Endothelial cell of umbilical vein (primary cell): ENCODE results near the gene PRKAR2B. TPM values are rescaled to one million over a fixed set of nuclear protein-coding genes. Genes with fewer than 3 reads are reported as not detected.
A peak's percentile ranks its signal among the peaks of the same experiment; 100 is the strongest.

ENCODE experiments used
- BruUV-seq: library from RNA; stranded (reverse); fragments of 400-500 nt; replicated peaks from 2 replicates; lab custom pipeline; 2021; lab: Mats Ljungman, UMichigan
- CTCF ChIA-PET: fragments of 300-600, 350-600 bp; sonication (Branson Sonifier 250); formaldehyde crosslinking; loops from one replicate; lab custom pipeline; 2021; ENCODE audit warnings: antibody characterized with exemption, inconsistent platforms; lab: Charles Lee
- POLR2A ChIA-PET: fragments of 300-600, 350-600 bp; sonication (Branson Sonifier 250); formaldehyde crosslinking; loops from one replicate; lab custom pipeline; 2021; ENCODE audit warnings: antibody characterized with exemption, inconsistent platforms; lab: Charles Lee
- DNase-seq: peaks from one replicate; pipeline ENCODE4 v3.0.0-alpha.2; 2011; ENCODE audit warnings: low read depth, low spot score
- FAIRE-seq: peaks from 2 replicates; lab custom pipeline; 2011; peaks lifted over from hg19 to GRCh38; lab: Jason Lieb, UNC
- H2AFZ ChIP-seq: 2 replicates; pipeline ENCODE4 v1.6.0; 2012; ENCODE audit warnings: low read depth, low read length, control low read depth, inconsistent platforms
- H3K27ac ChIP-seq: 2 replicates; pipeline ENCODE4 v1.5.1; 2011; ENCODE audit warnings: low read depth, mild to moderate bottlenecking, control low read depth, low read length, moderate library complexity; ENCODE audit not compliant: insufficient read depth
- H3K27me3 ChIP-seq, 2 experiments: 2 replicates each; pipeline versions ENCODE4 v1.6.0 to v1.6.1; 2011; ENCODE audit warnings: low read length in 2 of 2, mixed read lengths in 1 of 2; ENCODE audit not compliant: control insufficient read depth in 2 of 2, insufficient read depth in 2 of 2
- H3K36me3 ChIP-seq, 2 experiments: 2 replicates in 1 of 2; 3 replicates in 1 of 2; pipeline ENCODE4 v1.5.1; 2011; ENCODE audit warnings: low read length in 2 of 2, mild to moderate bottlenecking in 1 of 2, moderate library complexity in 1 of 2; ENCODE audit not compliant: control insufficient read depth in 2 of 2, insufficient read depth in 2 of 2; ENCODE audit errors: extremely low read depth in 1 of 2
- H3K4me1 ChIP-seq: 3 replicates; pipeline ENCODE4 v1.5.1; 2011; ENCODE audit warnings: mild to moderate bottlenecking, low read length; ENCODE audit not compliant: control insufficient read depth, insufficient read depth; ENCODE audit errors: extremely low read depth
- H3K4me2 ChIP-seq: 2 replicates; pipeline ENCODE4 v1.6.1; 2011; ENCODE audit warnings: low read length, control low read depth, mixed read lengths; ENCODE audit not compliant: insufficient read depth
- H3K4me3 ChIP-seq, 3 experiments: fragments of 200-600 bp in 1 of 3; sonication (generic), shearing (Covaris generic) in 1 of 3; replicated peaks in 1 of 3; 2 replicates each; pipeline ENCODE4 v1.5.1; 2011 to 2016; ENCODE audit warnings: control low read depth in 3 of 3, low read length in 3 of 3, mild to moderate bottlenecking in 2 of 3, inconsistent platforms in 1 of 3, low read depth in 1 of 3, moderate library complexity in 1 of 3; ENCODE audit not compliant: insufficient read depth in 1 of 3
- H3K79me2 ChIP-seq: 2 replicates; pipeline ENCODE4 v1.6.0; 2012; ENCODE audit warnings: low read length, inconsistent platforms; ENCODE audit not compliant: control insufficient read depth, insufficient read depth
- H3K9ac ChIP-seq: replicated peaks from 2 replicates; pipeline ENCODE3; 2011; ENCODE audit warnings: low read length, control low read depth; ENCODE audit not compliant: insufficient read depth; ENCODE audit errors: extremely low read depth
- H3K9me1 ChIP-seq: replicated peaks from 3 replicates; pipeline ENCODE4 v1.6.0; 2011; ENCODE audit warnings: mild to moderate bottlenecking, low read length; ENCODE audit not compliant: control insufficient read depth, insufficient read depth; ENCODE audit errors: extremely low read depth
- H3K9me3 ChIP-seq: replicated peaks from 2 replicates; pipeline ENCODE4 v1.5.1; 2012; ENCODE audit warnings: low read length, inconsistent platforms; ENCODE audit not compliant: control insufficient read depth, insufficient read depth
- H4K20me1 ChIP-seq: replicated peaks from 2 replicates; pipeline ENCODE3; 2011; ENCODE audit warnings: mild to moderate bottlenecking, low read length; ENCODE audit not compliant: control insufficient read depth, insufficient read depth; ENCODE audit errors: extremely low read depth
- EZH2 ChIP-seq: IDR thresholded peaks from 2 replicates; pipeline ENCODE4 v1.6.1; 2012; ENCODE audit warnings: borderline replicate concordance, low read depth, mild to moderate bottlenecking, moderate library complexity, low read length, inconsistent platforms; ENCODE audit not compliant: severe bottlenecking
- FOS ChIP-seq: IDR thresholded peaks from 2 replicates; pipeline ENCODE4 v1.6.1; 2011; ENCODE audit warnings: mild to moderate bottlenecking, low read length, moderate library complexity, borderline replicate concordance; ENCODE audit not compliant: insufficient read depth
- GATA2 ChIP-seq: IDR thresholded peaks from 2 replicates; pipeline ENCODE4 v1.7.0; 2011; ENCODE audit warnings: low read depth, mild to moderate bottlenecking, moderate library complexity, mixed read lengths, low read length; ENCODE audit not compliant: insufficient read length, insufficient read depth
- JUN ChIP-seq: IDR thresholded peaks from 2 replicates; pipeline ENCODE4 v1.6.1; 2011; ENCODE audit warnings: borderline replicate concordance, low read depth; ENCODE audit not compliant: insufficient read length, insufficient read depth
- MYC ChIP-seq: IDR thresholded peaks from one replicate; pipeline ENCODE4 v1.6.1; 2011; ENCODE audit warnings: mild to moderate bottlenecking, low read depth, low read length
- dilution Hi-C: fragments of 300-500 bp; cut with MboI; formaldehyde crosslinking; loops from one replicate; pipeline ENCODE4 v1.15.0; 2019; ENCODE audit warnings: low sequenced_read_pairs; ENCODE audit not compliant: extremely low pct_ligation_motif_present
- intact Hi-C: fragments of 100-400 bp; cut with micrococcal nuclease; formaldehyde crosslinking; loops from one replicate; pipeline ENCODE4 v1.10.0; 2022
- polyA plus RNA-seq, 4 experiments: library from polyadenylated mRNA; depleted of rRNA in 3 of 4; stranded (reverse) in 3 of 4; unstranded in 1 of 4; fragments of >200 nt; gene quantifications; 2 replicates each; pipeline versions ENCODE4 v1.2.1 to v1.2.3, GENCODE V29; 2011 to 2012; ENCODE audit warnings: missing spikeins in 1 of 4
- total RNA-seq: library from RNA; stranded (reverse); gene quantifications from 2 replicates; pipeline ENCODE4 v1.2.3, GENCODE V29; 2021
- TF ChIP-seq, protein P1 (sequence below), 2 donors: IDR thresholded peaks; 1 replicate in 1 of 2; 2 replicates in 1 of 2; pipeline ENCODE4 v1.5.1; 2011; ENCODE audit warnings: low read length in 2 of 2, mild to moderate bottlenecking in 2 of 2, moderate library complexity in 2 of 2, control low read depth in 1 of 2, inconsistent platforms in 1 of 2, low read depth in 1 of 2; ENCODE audit not compliant: insufficient read depth in 1 of 2; ENCODE audit errors: extremely low read depth in 1 of 2
- TF ChIP-seq, protein P2 (sequence below): IDR thresholded peaks from 2 replicates; pipeline ENCODE4 v1.6.1; 2011; ENCODE audit not compliant: insufficient read depth, insufficient read length

The PRKAR2B gene
- total and polyA plus RNA-seq, 2 donors (not counting 3 experiments of a cell fraction or from before 2014, with no cell fraction given) = 10.7 to 39.8 TPM

DNA sequence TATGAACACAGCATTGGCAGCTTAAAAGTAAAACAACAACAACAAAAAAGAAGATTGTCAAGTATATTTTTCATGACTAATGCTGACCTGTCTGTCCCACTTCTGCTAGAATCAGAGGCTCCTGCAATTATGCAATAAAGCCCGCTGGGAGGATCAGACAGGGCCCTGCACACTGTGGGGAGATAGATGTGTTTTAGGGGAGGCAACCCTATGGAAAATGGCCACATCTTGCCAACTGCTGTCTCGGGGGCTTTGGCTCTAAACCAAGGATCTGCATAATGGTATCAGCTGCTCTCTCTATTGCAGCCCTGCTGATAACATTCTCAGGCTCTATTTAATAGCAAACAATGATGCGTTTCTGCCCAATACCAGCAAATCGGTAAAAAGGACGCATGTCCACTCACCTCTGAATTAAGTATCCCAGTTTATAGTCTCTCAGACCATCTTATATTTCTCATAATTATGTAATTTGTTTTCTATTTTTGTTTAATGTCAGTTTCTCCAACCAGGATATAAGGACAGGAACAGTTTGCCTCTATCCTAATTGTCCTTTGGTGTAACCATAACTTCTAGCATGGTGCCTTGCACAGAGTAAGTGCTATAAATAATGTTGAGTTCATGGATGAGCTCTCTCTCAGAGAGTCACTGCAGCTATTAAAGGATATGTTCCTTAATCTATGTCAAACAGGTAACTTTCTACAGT is 15.3 kb upstream of the PRKAR2B start:
- POLR2A ChIA-PET = no interaction called here
- TF ChIP-seq, protein P1, sequence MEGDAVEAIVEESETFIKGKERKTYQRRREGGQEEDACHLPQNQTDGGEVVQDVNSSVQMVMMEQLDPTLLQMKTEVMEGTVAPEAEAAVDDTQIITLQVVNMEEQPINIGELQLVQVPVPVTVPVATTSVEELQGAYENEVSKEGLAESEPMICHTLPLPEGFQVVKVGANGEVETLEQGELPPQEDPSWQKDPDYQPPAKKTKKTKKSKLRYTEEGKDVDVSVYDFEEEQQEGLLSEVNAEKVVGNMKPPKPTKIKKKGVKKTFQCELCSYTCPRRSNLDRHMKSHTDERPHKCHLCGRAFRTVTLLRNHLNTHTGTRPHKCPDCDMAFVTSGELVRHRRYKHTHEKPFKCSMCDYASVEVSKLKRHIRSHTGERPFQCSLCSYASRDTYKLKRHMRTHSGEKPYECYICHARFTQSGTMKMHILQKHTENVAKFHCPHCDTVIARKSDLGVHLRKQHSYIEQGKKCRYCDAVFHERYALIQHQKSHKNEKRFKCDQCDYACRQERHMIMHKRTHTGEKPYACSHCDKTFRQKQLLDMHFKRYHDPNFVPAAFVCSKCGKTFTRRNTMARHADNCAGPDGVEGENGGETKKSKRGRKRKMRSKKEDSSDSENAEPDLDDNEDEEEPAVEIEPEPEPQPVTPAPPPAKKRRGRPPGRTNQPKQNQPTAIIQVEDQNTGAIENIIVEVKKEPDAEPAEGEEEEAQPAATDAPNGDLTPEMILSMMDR (IDR thresholded peaks at IDR 0.05; ENCODE audit: extremely low read depth in 1 of 2, insufficient read depth in 1 of 2, low read depth in 1 of 2, low read length in 2 of 2) = no peak
- TF ChIP-seq, protein P2, sequence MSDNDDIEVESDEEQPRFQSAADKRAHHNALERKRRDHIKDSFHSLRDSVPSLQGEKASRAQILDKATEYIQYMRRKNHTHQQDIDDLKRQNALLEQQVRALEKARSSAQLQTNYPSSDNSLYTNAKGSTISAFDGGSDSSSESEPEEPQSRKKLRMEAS = no peak
- no peak for TF ChIP-seq FOS
- TF ChIP-seq GATA2 = no peak
- no peak for TF ChIP-seq MYC
- no peak for TF ChIP-seq EZH2
- TF ChIP-seq JUN = no peak
- H2AFZ ChIP-seq = no peak overlapping the region

More for the DNA sequence above, 15.3 kb upstream of the PRKAR2B start:
- FAIRE-seq (peak; percentile 4), DNase-seq (no peak)
- no peak overlapping the region for H3K27ac ChIP-seq
- no peaks in the 10 kb centered on the region for H3K9me3 ChIP-seq
- H3K36me3 ChIP-seq = no peaks in the 10 kb centered on the region
- no peaks in the 10 kb centered on the region for H3K4me1 ChIP-seq
- H3K4me2 ChIP-seq = no peak overlapping the region
- H3K9ac ChIP-seq = no peak overlapping the region
- CTCF ChIA-PET = interaction anchor here (0.8 to 2.0 kb wide), 5 partner anchors 8 to 120 kb away, joined by 3 to 6 read pairs (median 4); no protein-coding TSS in a partner anchor
- H3K27me3 ChIP-seq = no peaks in the 10 kb centered on the region
- no peaks in the 10 kb centered on the region for H3K79me2 ChIP-seq
- H4K20me1 ChIP-seq = no peaks in the 10 kb centered on the region
- intact Hi-C loops = no loop called here
- dilution Hi-C loops = no loop called here
- H3K4me3 ChIP-seq = no peak overlapping the region
- H3K9me1 ChIP-seq = no peaks in the 10 kb centered on the region
- BruUV-seq = no TSS peak
